ENCODE measurements around the gene RSAD1.

DNA sequence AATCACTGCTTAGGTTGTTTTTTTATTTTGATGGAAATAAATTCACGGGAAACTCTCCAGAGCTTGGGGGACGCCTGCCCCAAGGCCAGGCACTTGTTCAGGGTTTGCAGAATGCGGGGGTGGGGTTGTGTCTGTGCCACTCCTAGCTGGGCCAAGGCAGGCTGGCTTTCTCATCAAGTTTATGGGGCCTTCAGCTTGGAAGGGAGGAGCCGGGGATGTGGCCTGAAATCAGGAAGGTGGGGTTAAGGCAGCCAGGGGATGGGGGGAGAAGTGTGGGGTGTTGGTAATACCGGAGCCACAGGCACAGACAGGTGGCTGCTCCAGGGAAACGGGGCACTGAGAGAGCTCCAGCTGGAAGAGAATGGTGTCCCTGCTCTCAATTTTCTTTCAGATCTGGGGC is 8.2 kb upstream of the RSAD1 start:
- TF ChIP-seq, protein P1, sequence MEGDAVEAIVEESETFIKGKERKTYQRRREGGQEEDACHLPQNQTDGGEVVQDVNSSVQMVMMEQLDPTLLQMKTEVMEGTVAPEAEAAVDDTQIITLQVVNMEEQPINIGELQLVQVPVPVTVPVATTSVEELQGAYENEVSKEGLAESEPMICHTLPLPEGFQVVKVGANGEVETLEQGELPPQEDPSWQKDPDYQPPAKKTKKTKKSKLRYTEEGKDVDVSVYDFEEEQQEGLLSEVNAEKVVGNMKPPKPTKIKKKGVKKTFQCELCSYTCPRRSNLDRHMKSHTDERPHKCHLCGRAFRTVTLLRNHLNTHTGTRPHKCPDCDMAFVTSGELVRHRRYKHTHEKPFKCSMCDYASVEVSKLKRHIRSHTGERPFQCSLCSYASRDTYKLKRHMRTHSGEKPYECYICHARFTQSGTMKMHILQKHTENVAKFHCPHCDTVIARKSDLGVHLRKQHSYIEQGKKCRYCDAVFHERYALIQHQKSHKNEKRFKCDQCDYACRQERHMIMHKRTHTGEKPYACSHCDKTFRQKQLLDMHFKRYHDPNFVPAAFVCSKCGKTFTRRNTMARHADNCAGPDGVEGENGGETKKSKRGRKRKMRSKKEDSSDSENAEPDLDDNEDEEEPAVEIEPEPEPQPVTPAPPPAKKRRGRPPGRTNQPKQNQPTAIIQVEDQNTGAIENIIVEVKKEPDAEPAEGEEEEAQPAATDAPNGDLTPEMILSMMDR (conservative IDR thresholded peaks at IDR 0.05): no peak
- TF ChIP-seq ZFX (IDR thresholded peaks at IDR 0.05): no peak

Measured in C4-2B (cell line).